ENCODE data around the gene HSD17B3.
"Not testable (repeated sequence)": the region's sequence is repeated elsewhere in the genome, so short reads cannot be mapped to it uniquely, and the experiment has no call there.

Gene HSD17B3

GRCh38 chr9:96302021-96302420 is at the start of gene HSD17B3:
Gene HSD17B3, minus strand, starts transcription at chr9:96302176. Its CDS starts 72 bp downstream, at chr9:96302104.
- no peak for DNase-seq

- DNase-seq, result no peak
These were observed 48.9 kb upstream of the HSD17B3 start for GRCh38 chr9:96350866-96351265.

GRCh38 chr9:96348261-96348660 is 46.3 kb upstream of the HSD17B3 start:
- DNase-seq, result no peak

- DNase-seq, result no peak
These were observed 43.6 kb upstream of the HSD17B3 start for GRCh38 chr9:96345551-96345950.

DNA sequence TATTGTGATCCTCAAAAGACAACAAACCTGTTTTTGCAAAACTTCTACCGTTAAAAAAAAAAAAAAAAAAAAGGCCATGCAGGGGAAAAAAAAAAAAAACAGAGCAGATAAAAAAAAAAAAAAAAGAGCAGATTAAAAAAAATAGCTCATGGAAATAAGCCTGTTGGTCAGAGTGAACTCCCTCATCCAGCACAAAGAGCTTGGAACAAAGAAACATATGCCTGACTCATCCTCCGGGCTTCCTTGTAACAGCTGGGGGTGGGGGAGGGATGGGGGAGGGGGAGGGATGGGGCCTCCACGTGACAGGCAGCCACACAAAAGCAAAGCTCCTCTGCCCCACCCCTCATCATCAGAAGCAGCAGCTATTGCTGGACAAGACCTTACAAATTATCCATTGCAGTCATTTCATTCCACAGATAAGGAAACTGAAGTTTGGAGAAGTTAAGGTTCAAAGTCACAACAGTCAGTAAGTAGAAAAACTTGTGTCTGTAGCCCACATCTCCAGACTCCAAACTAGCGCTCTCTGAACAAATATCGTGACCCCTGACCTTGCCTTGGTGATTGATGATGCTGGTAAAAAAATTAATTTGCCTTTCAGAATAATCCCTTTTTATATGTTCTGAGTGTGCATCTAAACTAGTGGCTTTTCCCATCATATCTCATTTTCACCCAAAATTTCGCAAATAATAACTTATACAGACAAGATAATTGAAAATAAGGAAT is 42.6 kb upstream of the HSD17B3 start:
- DNase-seq, result no peak

GRCh38 chr9:96343515-96344360 is 41.8 kb upstream of the HSD17B3 start:
- DNase-seq, result no peak

GRCh38 chr9:96342571-96343245 is 40.7 kb upstream of the HSD17B3 start:
- DNase-seq, result no peak

- no peak for DNase-seq
These were observed 38.7 kb upstream of the HSD17B3 start for GRCh38 chr9:96340707-96341106.

DNA sequence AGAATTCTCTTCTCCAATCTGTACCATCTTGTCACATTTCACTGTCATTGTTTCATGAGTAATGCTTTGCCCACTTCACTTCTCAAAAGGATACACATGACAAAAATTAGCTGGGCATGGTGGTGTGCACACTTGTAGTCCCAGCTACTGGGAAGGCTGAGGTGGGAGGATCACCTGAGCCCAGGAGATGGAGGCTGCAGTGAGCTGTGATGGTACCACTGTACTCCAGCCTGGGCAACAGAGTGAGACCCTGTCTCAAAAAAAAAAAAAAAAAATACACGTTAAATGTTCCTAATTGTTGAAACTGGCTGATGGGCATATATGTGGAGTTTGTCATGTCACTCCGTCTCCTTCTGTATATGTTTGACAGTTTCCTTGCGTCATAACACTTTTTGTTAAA is 36.3 kb upstream of the HSD17B3 start:
- DNase-seq, result no peak

- no peak for DNase-seq
These were observed 32.0 kb upstream of the HSD17B3 start for GRCh38 chr9:96333958-96334357.

GRCh38 chr9:96331236-96331947 is 29.4 kb upstream of the HSD17B3 start:
- no peak for DNase-seq

GRCh38 chr9:96327694-96328352 is 25.8 kb upstream of the HSD17B3 start:
- DNase-seq, result peak; percentile 73

- DNase-seq, result no peak
These were observed 21.2 kb upstream of the HSD17B3 start for GRCh38 chr9:96323169-96323568.

- DNase-seq, result not testable (repeated sequence)
These were observed 20.8 kb upstream of the HSD17B3 start for GRCh38 chr9:96322736-96323135.

DNA sequence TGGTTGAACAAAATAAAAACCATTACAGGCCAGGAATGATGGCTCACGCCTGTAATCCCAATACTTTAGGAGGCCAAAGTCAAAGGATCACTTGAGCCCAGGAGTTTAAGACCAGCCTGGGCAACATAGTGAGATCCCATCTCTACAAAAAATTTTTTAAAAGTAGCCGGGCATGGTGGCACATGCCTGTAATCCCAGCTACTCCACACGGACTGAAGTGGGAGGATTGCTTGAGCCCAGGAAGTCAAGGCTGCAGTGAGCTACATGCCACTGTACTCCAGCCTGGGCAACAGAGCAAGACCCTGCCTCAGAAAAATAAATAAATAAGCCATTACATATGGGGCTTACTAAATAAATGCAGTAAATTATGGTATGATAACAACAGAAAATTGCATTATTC is 20.2 kb upstream of the HSD17B3 start:
- DNase-seq, result not testable (repeated sequence)

DNA sequence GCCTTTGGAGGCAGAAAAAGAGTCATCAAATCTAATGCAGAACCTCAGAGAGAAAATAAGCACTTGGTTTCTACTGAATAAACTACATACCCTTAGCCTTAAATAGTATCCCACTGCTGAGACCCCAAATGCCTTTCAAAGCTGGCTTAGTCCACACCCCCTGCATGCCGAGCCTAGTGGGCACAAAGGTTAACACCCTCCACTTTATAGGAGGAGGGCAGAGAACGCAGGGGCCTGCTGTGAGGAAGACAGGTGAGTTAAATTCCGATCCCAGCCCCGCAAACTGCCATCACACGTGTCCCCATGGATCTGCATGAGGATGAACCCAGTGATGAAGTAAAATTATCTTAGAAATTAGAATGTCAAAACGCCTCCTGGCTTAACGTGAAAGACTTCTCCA is 19.5 kb upstream of the HSD17B3 start:
- no peak for DNase-seq

DNA sequence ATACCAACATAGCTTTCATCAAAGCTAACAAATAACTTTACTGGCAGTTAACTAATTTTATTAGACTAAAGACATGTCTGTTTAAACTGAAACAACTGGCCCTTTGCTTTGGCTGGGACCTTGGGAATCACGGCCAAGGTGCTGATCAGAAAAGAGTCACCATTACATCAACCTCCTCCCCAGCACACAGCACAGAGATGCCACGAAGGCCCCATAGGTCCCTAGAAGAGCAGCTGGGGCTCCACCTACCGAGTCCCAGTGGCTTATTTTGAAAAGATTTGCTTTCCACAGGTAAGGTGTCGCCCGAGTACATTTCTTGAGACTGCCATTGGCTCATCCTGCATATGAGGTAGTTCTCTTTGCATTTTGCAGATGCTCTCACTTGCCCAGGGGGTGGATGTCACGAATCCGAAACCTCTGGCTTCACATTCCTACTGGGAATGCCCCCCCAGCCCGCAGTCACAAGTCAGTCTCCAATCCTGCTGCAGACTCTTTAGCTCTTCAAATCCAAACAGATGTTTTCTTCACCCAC is 18.8 kb upstream of the HSD17B3 start:
- DNase-seq, result no peak

DNA sequence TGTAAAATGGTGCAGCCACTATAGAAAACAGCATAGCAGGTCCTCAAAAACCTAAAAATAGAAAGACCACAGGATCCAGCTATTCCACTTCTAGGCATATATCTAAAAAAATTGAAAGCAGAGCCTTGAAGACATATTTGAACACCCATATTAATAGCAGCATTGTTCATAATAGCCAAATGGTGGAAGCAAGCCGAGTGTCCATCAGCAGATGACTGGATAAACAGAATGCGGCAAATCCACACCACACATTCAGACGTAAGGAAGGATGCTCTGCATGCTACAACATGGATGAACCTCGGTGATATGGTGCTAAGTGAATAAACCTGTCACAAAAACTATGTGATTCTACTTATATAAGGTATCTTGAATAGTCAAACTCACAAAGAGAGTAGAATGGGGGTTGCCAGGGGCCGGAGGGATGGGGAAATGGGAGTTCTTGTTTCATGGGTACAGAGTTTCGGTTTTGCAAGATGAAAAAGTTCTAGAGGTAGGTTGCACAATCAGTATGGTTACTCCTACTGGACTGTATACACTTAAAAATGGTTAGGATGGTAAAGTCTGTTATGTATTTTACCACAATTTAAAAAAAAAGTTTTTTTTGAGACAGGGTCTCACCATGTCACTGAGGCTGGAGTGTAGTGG is 17.1 kb upstream of the HSD17B3 start:
- no peak for DNase-seq

DNA sequence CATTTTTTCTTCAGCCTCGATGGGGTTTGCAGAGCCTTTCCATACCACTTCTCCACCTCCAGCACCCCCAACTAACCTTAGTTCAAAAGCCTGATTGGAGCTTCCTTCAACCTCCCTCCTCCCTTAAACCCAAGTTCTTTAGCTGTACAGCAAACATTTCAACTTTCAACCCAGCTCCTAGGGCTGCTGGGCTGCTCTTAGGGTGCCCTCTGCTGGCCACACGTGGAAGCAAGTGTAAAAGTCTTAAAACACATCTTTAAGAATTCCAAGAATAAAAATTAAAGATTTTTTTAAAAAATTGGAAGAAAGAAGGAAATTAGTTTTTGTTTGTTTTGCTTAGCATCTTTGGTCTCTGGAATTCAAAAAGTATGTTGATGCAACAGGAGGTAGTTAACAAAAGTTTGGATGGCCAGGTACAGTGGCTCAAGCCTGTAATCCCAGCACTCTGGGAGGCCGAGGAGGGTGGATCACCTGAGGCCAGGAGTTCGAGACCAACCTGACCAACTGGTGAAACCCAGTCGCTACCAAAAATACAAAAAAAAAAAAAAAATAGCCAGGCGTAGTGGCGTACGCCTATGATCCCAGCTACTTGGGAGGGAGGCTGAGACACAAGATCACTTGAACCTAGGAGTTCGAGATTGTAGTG is 15.5 kb upstream of the HSD17B3 start:
- DNase-seq, result peak; percentile 38

- no peak for DNase-seq
These were observed 7.9 kb upstream of the HSD17B3 start for GRCh38 chr9:96309850-96310249.

DNA sequence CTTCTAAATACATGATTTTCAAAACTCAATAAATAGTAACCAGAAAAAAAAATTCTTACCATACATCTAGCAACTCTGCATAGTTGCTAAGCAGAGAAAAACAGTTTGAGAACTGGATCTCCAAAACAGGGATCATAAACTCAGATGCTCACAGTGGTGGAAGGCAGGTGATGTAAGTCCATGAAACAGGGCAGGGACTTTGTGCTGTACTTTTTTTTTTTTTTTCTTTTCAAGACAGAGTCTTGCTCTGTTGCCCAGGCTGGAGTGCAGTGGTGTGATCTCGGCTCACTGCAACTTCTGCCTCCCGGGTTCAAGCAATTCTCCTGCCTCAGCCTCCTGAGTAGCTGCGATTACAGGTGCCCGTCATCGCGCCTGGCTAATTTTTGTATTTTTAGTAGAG is 5.0 kb upstream of the HSD17B3 start:
- not testable (repeated sequence) for DNase-seq

Data from CD4-positive, alpha-beta T cell treated with Interleukin-10 for 1 hour (primary cell).